GM23338 (cell line): Measurements from ENCODE around the gene RNF5. TPM values are rescaled to one million over a fixed set of nuclear protein-coding genes. Genes with fewer than 3 reads are reported as not detected.

Experiments
- ATAC-seq: fragments of 200-7000 bp; cut with Tn5 transposase; 3 replicates; pipeline ENCODE4 v1.9.1; 2020
- DNase-seq: peaks from one replicate; pipeline ENCODE4 v3.0.0-alpha.2; 2015; ENCODE audit warnings: low spot score
- H2AFZ ChIP-seq: fragments of 200-600 bp; sonication (generic); 2 replicates; pipeline ENCODE4 v1.8.0; 2016; ENCODE audit warnings: antibody characterized with exemption, mild to moderate bottlenecking, moderate library complexity
- H3F3A ChIP-seq: fragments of 200-600 bp; sonication (generic); replicated peaks from 2 replicates; pipeline ENCODE4 v1.8.0; 2017; ENCODE audit warnings: antibody characterized with exemption, mixed run types, low read depth
- H3K27ac ChIP-seq: fragments of 200-600 bp; sonication (generic); 2 replicates; pipeline ENCODE4 v1.6.1; 2016; ENCODE audit warnings: low read depth
- H3K27me3 ChIP-seq: fragments of 200-600 bp; sonication (generic); 2 replicates; pipeline ENCODE4 v1.8.0; 2016; ENCODE audit warnings: mild to moderate bottlenecking, mixed run types, moderate library complexity; ENCODE audit not compliant: insufficient read depth
- H3K36me3 ChIP-seq: fragments of 200-600 bp; sonication (generic); 2 replicates; pipeline ENCODE4 v1.8.0; 2016; ENCODE audit warnings: mild to moderate bottlenecking; ENCODE audit not compliant: insufficient read depth
- H3K4me1 ChIP-seq: fragments of 200-600 bp; sonication (generic); 2 replicates; pipeline ENCODE4 v1.8.0; 2016; ENCODE audit warnings: mild to moderate bottlenecking, moderate library complexity; ENCODE audit not compliant: insufficient read depth
- H3K4me2 ChIP-seq: fragments of 200-600 bp; sonication (generic); 2 replicates; pipeline ENCODE4 v1.7.1; 2017; ENCODE audit warnings: mixed run types
- H3K4me3 ChIP-seq: fragments of 200-600 bp; sonication (generic); 2 replicates; pipeline ENCODE4 v1.6.1; 2016; ENCODE audit warnings: mixed run types
- H3K79me2 ChIP-seq: fragments of 200-600 bp; sonication (generic); replicated peaks from 2 replicates; pipeline ENCODE4 v1.8.0; 2017; ENCODE audit warnings: mild to moderate bottlenecking; ENCODE audit not compliant: insufficient read depth
- H3K9me2 ChIP-seq: fragments of 200-600 bp; sonication (generic); 2 replicates; pipeline ENCODE4 v1.8.0; 2017; ENCODE audit not compliant: insufficient read depth
- H4K20me1 ChIP-seq: fragments of 200-600 bp; sonication (generic); replicated peaks from 2 replicates; pipeline ENCODE4 v1.8.0; 2017; ENCODE audit warnings: mild to moderate bottlenecking; ENCODE audit not compliant: insufficient read depth
- H3K27ac Mint-ChIP-seq: 2 replicates; pipeline ENCODE4 v1.8.0; 2020; ENCODE audit warnings: inconsistent platforms, mild to moderate bottlenecking, moderate library complexity, mixed read lengths
- H3K27me3 Mint-ChIP-seq: 3 replicates; pipeline ENCODE4 v1.8.0; 2022; ENCODE audit warnings: low read depth, mild to moderate bottlenecking, moderate library complexity, mixed read lengths, inconsistent platforms; ENCODE audit not compliant: insufficient read depth, poor library complexity
- H3K36me3 Mint-ChIP-seq: 3 replicates; pipeline ENCODE4 v1.8.0; 2021; ENCODE audit warnings: low read depth, mild to moderate bottlenecking, inconsistent platforms, moderate library complexity, mixed read lengths
- H3K4me1 Mint-ChIP-seq: 3 replicates; pipeline ENCODE4 v1.8.0; 2020; ENCODE audit warnings: mild to moderate bottlenecking, inconsistent platforms, mixed read lengths
- H3K4me3 Mint-ChIP-seq: 3 replicates; pipeline ENCODE4 v1.8.0; 2021; ENCODE audit warnings: moderate library complexity, mild to moderate bottlenecking, inconsistent platforms, mixed read lengths
- H3K9me3 Mint-ChIP-seq: 3 replicates; pipeline ENCODE4 v1.8.0; 2020; ENCODE audit warnings: moderate library complexity, mild to moderate bottlenecking, inconsistent platforms, mixed read lengths
- CTCF ChIP-seq, 2 experiments: fragments of 200-600 bp in 1 of 2; sonication (generic) in 1 of 2; conservative IDR thresholded peaks; 2 replicates each; pipeline versions ENCODE4 v1.5.1 to v1.6.1; 2016 to 2017; ENCODE audit warnings: antibody characterized with exemption in 2 of 2, low read depth in 2 of 2, mild to moderate bottlenecking in 2 of 2, moderate library complexity in 1 of 2
- ETS1 ChIP-seq: IDR thresholded peaks from 2 replicates; pipeline ENCODE4 v1.6.1; 2016; ENCODE audit warnings: antibody characterized with exemption
- EZH2 ChIP-seq: fragments of 200-600 bp; sonication (generic); IDR thresholded peaks from one replicate; pipeline ENCODE4 v1.8.0; 2017; ENCODE audit warnings: antibody characterized with exemption, mild to moderate bottlenecking, low read depth; ENCODE audit not compliant: unreplicated experiment
- EZH2phosphoT487 ChIP-seq: fragments of 200-600 bp; sonication (generic); IDR thresholded peaks from one replicate; pipeline ENCODE4 v1.8.1; 2018; ENCODE audit warnings: antibody characterized with exemption; ENCODE audit not compliant: unreplicated experiment
- NANOG ChIP-seq: IDR thresholded peaks from 2 replicates; pipeline ENCODE4 v1.6.1; 2016; ENCODE audit warnings: antibody characterized with exemption, borderline replicate concordance
- POLR2AphosphoS5 ChIP-seq: IDR thresholded peaks from 2 replicates; pipeline ENCODE4 v1.6.1; 2016; ENCODE audit warnings: antibody characterized with exemption, low read depth
- REST ChIP-seq: IDR thresholded peaks from one replicate; pipeline ENCODE4 v1.6.1; 2018; ENCODE audit warnings: antibody characterized with exemption; ENCODE audit not compliant: unreplicated experiment
- STAT1 ChIP-seq: IDR thresholded peaks from one replicate; pipeline ENCODE4 v1.6.1; 2016; ENCODE audit warnings: antibody characterized with exemption; ENCODE audit not compliant: unreplicated experiment
- ZNF331 ChIP-seq: fragments of 250-450 bp; sonication (Bioruptor Pico); IDR thresholded peaks from 2 replicates; pipeline ENCODE4 v1.5.0; 2020; ENCODE audit warnings: low read depth, mild to moderate bottlenecking, moderate library complexity
- polyA plus RNA-seq: library from polyadenylated mRNA; unstranded; fragments of >200 nt; fragmentation: Nextera tagmentation; extraction: Ambion mirVana; gene quantifications from 2 replicates; pipeline ENCODE4 v1.2.1, GENCODE V29; 2016
- total RNA-seq: library from RNA; depleted of rRNA; stranded (reverse); fragments of >200 nt; shearing (Covaris generic); gene quantifications from 2 replicates; pipeline ENCODE4 v1.2.3, GENCODE V29; 2014

Gene RNF5
- total and polyA plus RNA-seq, 2 experiments from 2014 or later = 119 to 164 TPM

- Histone ChIP-seq H3F3A (no peaks in the 10 kb centered on the region), H4K20me1 (0 out of 2 replicates have a peak, but pooled peaks cover 4% of the 10 kb centered on the region), H3K4me3 (no peak overlapping the region), H3K36me3 (peaks cover 12% of the 10 kb centered on the region), H3K9me2 (no peaks in the 10 kb centered on the region), H3K4me2 (no peak overlapping the region), H3K79me2 (no peaks in the 10 kb centered on the region), H3K4me1 (peaks cover 13% of the 10 kb centered on the region), H3K27me3 (peaks cover 14% of the 10 kb centered on the region), H3K27ac (no peak overlapping the region), H2AFZ (no peak overlapping the region)
- no peak for TF ChIP-seq ETS1
- ATAC-seq (no peak), DNase-seq (no peak)
- Mint-ChIP-seq H3K36me3 (peaks cover 40% of the 10 kb centered on the region), H3K4me3 (no peak overlapping the region), H3K27ac (no peak overlapping the region), H3K4me1 (peaks cover 22% of the 10 kb centered on the region), H3K9me3 (no peaks in the 10 kb centered on the region; the same call in 2 of the 3 replicates), H3K27me3 (peaks cover 21% of the 10 kb centered on the region)
Measured at GRCh38 chr6:32156891-32157290, 21.3 kb upstream of the RNF5 start.

GRCh38 chr6:32158052-32158451 is 20.2 kb upstream of the RNF5 start:
- 0 out of 2 replicates have a peak, but pooled peaks cover 4% of the 10 kb centered on the region for H4K20me1 ChIP-seq
- Mint-ChIP-seq H3K27ac (no peak overlapping the region), H3K9me3 (no peaks in the 10 kb centered on the region; the same call in 2 of the 3 replicates), H3K36me3 (peaks cover 51% of the 10 kb centered on the region), H3K4me1 (peaks cover 19% of the 10 kb centered on the region), H3K27me3 (peaks cover 14% of the 10 kb centered on the region), H3K4me3 (no peak overlapping the region)
- no peak for DNase-seq
- H3F3A ChIP-seq = no peaks in the 10 kb centered on the region
- H3K4me2 ChIP-seq = no peak overlapping the region
- H3K9me2 ChIP-seq = no peaks in the 10 kb centered on the region
- peaks cover 2% of the 10 kb centered on the region; the same call in 1 of the 2 replicates for H3K4me1 ChIP-seq
- H3K4me3 ChIP-seq = no peak overlapping the region
- no peaks in the 10 kb centered on the region for H3K79me2 ChIP-seq
- no peak overlapping the region for H3K27ac ChIP-seq
- ATAC-seq = no peak
- H3K36me3 ChIP-seq = peaks cover 12% of the 10 kb centered on the region
- H3K27me3 ChIP-seq = peaks cover 3% of the 10 kb centered on the region
- H2AFZ ChIP-seq = no peak overlapping the region
- TF ChIP-seq REST (no peak), POLR2AphosphoS5 (no peak), EZH2 (no peak), CTCF (conservative IDR thresholded peaks at IDR 0.05; ENCODE audit: low read depth in 2 of 2) (no peak), NANOG (no peak), ZNF331 (CRISPR knock-in tag) (no peak), EZH2phosphoT487 (no peak), STAT1 (no peak)
